Jurkat, Clone E6-1 (cell line): Measurements from ENCODE around the gene ERGIC1.
"Not testable (repeated sequence)": the region's sequence is repeated elsewhere in the genome, so short reads cannot be mapped to it uniquely, and the experiment has no call there.

Source experiments
- DNase-seq: peaks from one replicate; pipeline ENCODE4 v3.0.0-alpha.2; 2011; ENCODE audit warnings: low read depth, low spot score
- H3K4me3 ChIP-seq: 2 replicates; pipeline ENCODE4 v1.5.1; 2011; ENCODE audit warnings: mild to moderate bottlenecking, low read length, control low read depth, moderate library complexity

ERGIC1 gene

DNA sequence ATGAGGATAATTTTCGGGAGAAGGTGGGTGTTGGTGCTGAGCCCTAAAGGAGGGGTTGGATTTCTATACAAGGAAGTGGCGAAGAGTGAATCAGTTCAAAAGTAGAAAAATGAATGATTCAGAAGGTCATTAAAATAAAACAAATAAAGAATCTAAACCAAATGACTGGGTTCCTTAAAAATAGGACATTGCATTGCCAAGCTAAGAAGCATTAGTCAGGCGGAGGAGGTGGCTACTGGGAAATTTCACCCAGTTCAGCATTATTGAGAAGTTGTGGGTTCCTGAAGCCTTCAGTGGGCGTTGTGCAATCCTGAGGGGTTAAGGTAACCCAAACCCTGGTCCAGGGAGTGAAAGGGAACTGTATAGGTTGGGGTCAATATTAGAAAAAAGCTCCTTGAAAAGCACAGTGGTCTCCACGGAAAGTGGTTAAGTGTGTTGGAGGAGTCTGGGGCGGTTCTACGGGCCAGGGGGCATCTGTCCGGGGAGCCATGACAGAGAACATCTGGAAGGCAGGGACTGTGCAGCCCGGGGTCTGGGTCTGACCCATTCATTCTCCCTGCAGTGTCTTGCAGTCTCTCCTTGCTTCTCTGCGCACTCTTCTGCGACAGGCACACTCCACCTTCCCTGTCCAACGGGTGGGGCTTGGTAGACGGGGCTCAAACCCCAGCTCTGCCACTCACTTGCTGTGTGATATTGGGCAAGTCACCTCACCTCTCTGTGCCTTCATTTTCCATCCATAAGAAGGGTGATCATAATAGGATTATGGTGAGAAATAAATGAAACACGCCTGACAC lies 35.4 kb upstream of the ERGIC1 start:
- no peak for DNase-seq
- no peak overlapping the region for H3K4me3 ChIP-seq

DNA sequence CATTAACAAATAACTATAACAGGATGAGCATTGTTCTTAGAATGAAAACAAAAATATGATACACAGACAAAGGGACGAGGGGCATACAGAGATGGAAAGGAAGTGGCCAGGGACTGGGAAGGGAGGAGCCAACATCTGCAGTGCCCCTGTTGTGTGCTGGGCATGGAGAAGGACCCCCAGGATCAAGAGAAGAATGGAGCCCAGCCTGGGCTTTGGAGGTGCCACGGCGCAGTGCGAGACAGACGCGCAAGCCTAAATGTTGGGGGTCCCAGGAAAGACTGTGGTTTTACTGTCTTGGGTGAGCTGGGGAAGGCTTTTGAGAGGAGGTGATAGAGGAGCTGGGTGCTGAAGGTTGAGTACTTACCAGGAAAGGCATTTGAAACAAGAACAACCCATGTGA lies 34.6 kb upstream of the ERGIC1 start:
- DNase-seq, result no peak
- H3K4me3 ChIP-seq, result no peak overlapping the region

GRCh38 chr5:172800088-172800551 lies 33.9 kb upstream of the ERGIC1 start:
- H3K4me3 ChIP-seq, result no peak overlapping the region
- DNase-seq, result no peak

- no peak for DNase-seq
- no peak overlapping the region for H3K4me3 ChIP-seq
Observed at GRCh38 chr5:172801179-172801671, 32.8 kb upstream of the ERGIC1 start.

DNA sequence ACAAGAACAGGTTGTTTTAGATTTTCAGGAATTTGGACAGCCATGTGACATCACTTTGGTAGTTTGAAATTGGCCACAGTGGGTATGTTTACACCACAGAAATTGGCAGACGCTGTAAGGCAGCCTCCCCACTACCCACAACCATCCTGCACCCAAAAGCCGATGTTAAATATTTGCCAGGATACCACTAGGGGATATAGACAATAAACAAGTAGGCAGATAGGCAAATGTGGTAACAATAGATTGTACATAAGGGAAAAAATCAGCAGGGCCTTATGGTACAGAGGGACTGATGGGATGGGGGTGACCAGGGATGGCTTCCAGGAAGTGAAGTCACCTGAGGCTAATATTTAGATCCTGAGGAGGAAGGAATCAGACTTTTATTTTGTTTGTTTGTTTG lies 31.9 kb upstream of the ERGIC1 start:
- no peak for DNase-seq
- H3K4me3 ChIP-seq, result no peak overlapping the region

DNA sequence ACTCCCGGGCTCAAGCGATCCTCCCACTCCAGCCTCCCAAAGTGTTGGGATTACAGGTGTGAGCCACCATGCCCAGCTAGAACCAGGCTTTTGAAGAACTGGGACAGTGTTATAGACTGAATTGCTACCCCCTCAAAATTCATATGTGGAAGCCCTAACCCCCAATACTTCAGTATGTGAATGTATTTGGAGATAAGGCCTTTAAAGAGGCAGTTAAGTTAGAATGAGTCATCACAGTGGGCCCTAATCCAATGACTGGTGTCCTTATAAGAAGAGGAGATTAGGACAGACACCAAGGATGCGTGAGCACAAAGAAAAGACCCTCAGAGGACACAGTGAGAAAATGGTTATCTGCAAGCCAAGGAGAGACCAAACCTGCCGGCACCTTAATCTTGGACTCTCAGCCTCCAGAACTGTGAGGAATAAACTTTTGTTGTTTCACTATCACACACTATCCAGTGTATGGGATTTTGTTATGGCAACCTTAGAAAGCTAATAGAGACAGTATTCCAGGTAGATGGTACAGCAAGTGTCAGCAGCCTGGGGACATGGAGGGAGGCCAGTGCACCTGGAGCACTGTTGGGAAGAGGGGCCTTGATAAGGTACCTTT lies 31.4 kb upstream of the ERGIC1 start:
- DNase-seq, result no peak
- no peak overlapping the region for H3K4me3 ChIP-seq

- no peak overlapping the region for H3K4me3 ChIP-seq
- no peak for DNase-seq
Observed at GRCh38 chr5:172805018-172805683, 28.9 kb upstream of the ERGIC1 start.

DNA sequence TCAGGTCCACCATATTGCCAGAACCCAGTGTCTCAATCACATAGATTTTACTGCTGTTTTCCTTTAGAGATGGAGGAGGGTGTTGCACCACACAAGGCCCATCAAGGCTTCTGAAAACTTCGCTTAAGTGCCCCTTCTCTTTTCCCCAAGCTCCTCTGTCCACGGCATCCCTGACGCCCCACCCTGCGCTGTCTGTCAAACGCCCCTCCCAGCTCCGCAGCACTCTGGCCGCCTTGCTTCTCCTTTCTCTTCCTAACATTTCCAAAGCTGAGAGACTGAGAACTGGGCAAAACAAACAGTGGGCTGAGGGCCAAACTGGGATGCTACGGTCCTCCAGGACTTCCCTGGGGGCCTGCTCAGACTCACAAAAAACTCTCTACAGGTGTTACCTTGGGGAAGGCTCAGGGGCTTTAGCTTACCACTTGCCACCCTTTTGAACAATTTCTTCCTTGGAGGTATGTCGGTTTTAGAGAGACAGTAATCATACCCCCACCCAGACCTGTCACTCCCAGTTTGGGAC lies 28.3 kb upstream of the ERGIC1 start:
- DNase-seq, result no peak
- H3K4me3 ChIP-seq, result no peak overlapping the region

DNA sequence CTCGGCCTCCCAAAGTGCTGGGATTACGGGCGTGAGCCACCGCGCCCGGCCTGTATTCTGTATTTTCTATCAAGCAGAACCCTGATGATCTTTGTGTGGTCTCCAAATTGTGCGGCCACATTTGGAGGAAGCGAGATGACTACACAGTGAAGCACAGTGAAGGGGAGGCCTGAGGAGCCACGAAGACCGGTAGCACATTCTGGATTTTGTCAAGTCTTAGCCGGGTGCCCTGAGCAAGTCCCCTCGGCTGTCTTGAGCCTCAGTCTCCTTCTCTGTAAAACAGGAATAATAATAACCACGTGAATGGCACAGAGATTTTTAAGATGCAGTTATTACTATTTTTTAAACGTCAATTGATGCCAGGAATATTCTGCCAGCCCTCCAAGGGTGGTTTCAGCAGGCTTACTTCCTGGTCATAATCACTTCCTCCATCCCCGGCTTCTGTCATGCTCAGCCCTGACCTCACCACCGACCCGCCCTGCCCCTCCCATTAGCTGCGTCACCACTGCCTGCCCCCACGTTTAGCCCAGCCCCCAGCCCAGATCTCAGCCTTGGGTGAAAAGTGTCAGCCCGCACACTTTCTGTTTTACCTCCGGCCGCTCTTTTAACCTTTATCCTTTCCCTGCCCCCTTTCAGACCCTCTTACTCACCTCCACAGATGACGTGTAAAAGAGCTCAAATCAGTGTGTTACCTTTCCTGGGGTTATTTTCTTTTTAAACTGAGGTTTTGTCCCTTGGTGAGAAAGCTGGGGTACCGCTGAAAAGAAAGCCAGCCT lies 27.0 kb upstream of the ERGIC1 start:
- no peak overlapping the region for H3K4me3 ChIP-seq
- no peak for DNase-seq

- H3K4me3 ChIP-seq, result no peak overlapping the region
- no peak for DNase-seq
Observed at GRCh38 chr5:172807766-172808311, 26.2 kb upstream of the ERGIC1 start.

DNA sequence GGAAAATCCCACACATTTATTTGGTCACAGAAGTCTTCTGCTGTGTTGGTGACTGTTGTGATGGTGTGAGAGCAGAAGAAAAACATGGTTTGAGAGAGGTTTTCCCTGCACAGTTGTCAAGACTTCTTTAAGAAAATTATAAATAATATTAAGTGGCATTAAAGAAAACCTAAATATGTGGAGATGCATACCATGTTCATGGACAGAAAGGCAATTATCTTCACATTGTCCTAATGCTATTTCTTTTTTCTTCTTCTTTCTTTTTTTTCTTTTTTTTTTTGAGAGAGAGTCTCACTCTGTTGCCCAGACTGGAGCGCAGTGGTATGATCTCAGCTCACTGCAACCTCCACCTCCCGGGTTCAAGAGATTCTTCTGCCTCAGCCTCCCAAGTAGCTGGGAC lies 24.3 kb upstream of the ERGIC1 start:
- no peak for DNase-seq
- H3K4me3 ChIP-seq, result no peak overlapping the region

- H3K4me3 ChIP-seq, DNase-seq: not testable (repeated sequence)
Observed at GRCh38 chr5:172810996-172811395, 23.1 kb upstream of the ERGIC1 start.

GRCh38 chr5:172815631-172816030 lies 18.4 kb upstream of the ERGIC1 start:
- DNase-seq, result no peak
- no peak overlapping the region for H3K4me3 ChIP-seq

- DNase-seq, result no peak
- H3K4me3 ChIP-seq, result no peak overlapping the region
Observed at GRCh38 chr5:172816925-172817562, 17.0 kb upstream of the ERGIC1 start.

DNA sequence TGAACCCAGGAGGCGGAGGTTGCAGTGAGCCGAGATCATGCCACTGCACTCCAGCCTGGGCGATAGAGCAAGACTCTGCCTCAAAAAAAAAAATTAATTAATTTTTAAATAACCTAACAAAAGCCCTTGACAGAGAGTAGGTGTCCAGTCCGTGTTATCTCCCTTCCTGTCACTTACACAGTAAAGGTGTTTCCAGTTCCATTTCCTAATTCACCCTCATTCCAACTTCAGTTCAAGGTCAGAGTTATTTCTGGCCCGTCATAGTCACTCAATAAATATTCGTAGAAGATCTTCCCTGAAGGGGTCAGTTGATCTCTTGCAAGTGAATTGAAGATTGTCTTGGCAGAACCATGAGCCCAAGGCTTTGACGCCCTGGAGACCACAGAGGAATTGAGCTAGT lies 16.4 kb upstream of the ERGIC1 start:
- H3K4me3 ChIP-seq, result no peak overlapping the region
- no peak for DNase-seq

DNA sequence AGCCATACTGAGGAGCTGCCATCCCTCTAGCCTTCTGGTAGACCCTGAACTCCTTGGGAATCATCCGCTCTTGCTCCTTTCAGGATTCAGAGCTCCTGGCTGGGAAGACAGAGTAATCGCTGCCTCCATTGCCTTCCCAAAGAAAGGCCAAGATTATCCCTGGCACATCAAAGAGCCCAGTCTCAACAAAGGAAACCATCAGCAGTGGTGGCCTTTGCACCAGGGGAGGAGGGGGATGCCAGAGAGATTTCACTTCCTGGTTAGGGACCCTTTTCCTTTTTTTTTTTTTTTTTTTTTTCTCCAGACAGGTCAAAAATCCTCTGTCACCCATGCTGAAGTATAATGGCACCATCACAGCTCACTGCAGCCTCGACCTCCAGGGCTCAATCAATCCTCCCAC lies 16.0 kb upstream of the ERGIC1 start:
- H3K4me3 ChIP-seq, result no peak overlapping the region
- no peak for DNase-seq

- H3K4me3 ChIP-seq, result no peak overlapping the region
- no peak for DNase-seq
Observed at GRCh38 chr5:172819569-172819968, 14.5 kb upstream of the ERGIC1 start.

DNA sequence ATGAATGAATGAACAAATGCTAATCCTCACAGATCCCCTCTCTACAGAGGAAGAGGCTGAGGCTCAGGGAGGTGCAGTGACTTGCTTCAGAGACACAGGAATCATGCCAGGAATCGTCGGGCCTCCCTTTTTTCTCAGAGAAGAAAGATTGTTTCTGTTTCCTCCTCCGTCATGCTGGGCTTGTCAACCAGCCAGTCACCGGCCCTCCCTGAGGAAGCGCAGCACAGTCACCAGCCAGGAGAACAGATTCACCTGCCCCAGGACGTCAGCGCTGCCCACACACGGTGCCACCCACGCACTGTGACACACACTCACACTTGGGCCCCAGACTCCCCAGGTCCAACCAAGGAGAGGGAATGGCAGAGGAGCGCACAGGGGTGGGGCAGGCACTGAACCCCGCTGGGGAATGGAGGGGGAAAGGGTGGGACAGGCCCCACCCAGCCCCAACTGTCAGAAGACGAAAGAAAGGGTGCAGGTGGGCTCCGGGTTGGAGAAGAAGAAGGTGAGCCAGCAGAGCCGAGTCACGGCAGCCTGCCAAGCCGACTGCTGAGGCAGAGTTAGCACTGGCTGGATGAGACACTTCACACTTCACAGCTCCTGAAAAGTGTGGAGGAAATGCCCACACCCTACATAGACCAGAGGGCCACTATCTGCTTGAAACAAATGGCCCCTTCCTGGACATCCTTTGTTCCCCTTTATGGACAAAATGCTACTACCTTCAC lies 13.8 kb upstream of the ERGIC1 start:
- H3K4me3 ChIP-seq, result no peak overlapping the region
- DNase-seq, result no peak
